GM12878 (cell line): Measurements from ENCODE around the gene MCC. TPM values are rescaled to one million over a fixed set of nuclear protein-coding genes. Genes with fewer than 3 reads are reported as not detected.

Experiments
- BCL11A ChIP-seq: IDR thresholded peaks from 2 replicates; pipeline ENCODE4 v1.6.1; 2011; ENCODE audit warnings: low read depth, low read length
- CBX3 ChIP-seq: fragments of 200-600 bp; sonication (generic); IDR thresholded peaks from 2 replicates; pipeline ENCODE4 v1.6.1; 2016; ENCODE audit warnings: low read depth, borderline replicate concordance
- HCFC1 ChIP-seq: fragments of 150-350 bp; IDR thresholded peaks from 2 replicates; pipeline ENCODE4 v1.6.1; 2014; ENCODE audit warnings: low read length
- LARP7 ChIP-seq: fragments of 450-650 bp; IDR thresholded peaks from 2 replicates; pipeline ENCODE4 v1.6.1; 2017; ENCODE audit warnings: mild to moderate bottlenecking
- MAX ChIP-seq: IDR thresholded peaks from 2 replicates; pipeline ENCODE4 v1.6.1; 2012; ENCODE audit warnings: low read depth, low read length, improper control_type of control experiment
- MEF2A ChIP-seq: IDR thresholded peaks from 2 replicates; pipeline ENCODE4 v1.6.1; 2011; ENCODE audit warnings: low read depth, mild to moderate bottlenecking, low read length, moderate library complexity; ENCODE audit not compliant: insufficient read depth
- POLR2AphosphoS2 ChIP-seq: IDR thresholded peaks from 2 replicates; pipeline ENCODE4 v1.6.1; 2011; ENCODE audit warnings: low read depth, mild to moderate bottlenecking, low read length, improper control_type of control experiment, moderate library complexity
- STAT1 ChIP-seq: fragments of 450-650 bp; conservative IDR thresholded peaks from 2 replicates; pipeline ENCODE4 v1.6.1; 2014; ENCODE audit warnings: antibody characterized with exemption, mild to moderate bottlenecking
- ZNF274 ChIP-seq: IDR thresholded peaks from one replicate; pipeline ENCODE4 v1.8.0; 2011; ENCODE audit not compliant: insufficient read length, insufficient read depth
- ZNF687 ChIP-seq: fragments of 450-650 bp; IDR thresholded peaks from 2 replicates; pipeline ENCODE4 v1.6.1; 2017; ENCODE audit warnings: mild to moderate bottlenecking, moderate library complexity
- polyA plus RNA-seq, 11 experiments: library from polyadenylated mRNA; depleted of rRNA in 4 of 11; unstranded in 6 of 11; stranded (reverse) in 5 of 11; fragments of >200 nt; fragmentation: Nextera tagmentation in 4 of 11; fragmentation: Illumina TruSeq in 1 of 11; extraction: Ambion mirVana in 4 of 11; extraction: Trizol in 1 of 11; gene quantifications; 1 replicate in 1 of 11; 2 replicates in 10 of 11; pipeline versions ENCODE4 v1.2.1 to v1.2.3, GENCODE V29; 2011 to 2016; ENCODE audit warnings: inconsistent platforms in 2 of 11, missing spikeins in 2 of 11, low read depth in 1 of 11
- total RNA-seq, 4 experiments: library from RNA; depleted of rRNA in 3 of 4; stranded (reverse); fragments of >200 nt in 3 of 4; fragmentation: Illumina TruSeq in 1 of 4; extraction: Trizol in 1 of 4; gene quantifications; 2 replicates each; pipeline versions ENCODE4 v1.2.1 to v1.2.3, GENCODE V29; 2013 to 2021
- TF ChIP-seq, protein P1 (sequence below): fragments of 450-650 bp; formaldehyde crosslinking; IDR thresholded peaks from 2 replicates; pipeline ENCODE4 v1.4.0; 2020; ENCODE audit warnings: mild to moderate bottlenecking, moderate library complexity
- TF ChIP-seq, protein P2 (sequence below): IDR thresholded peaks from 2 replicates; pipeline ENCODE4 v1.6.1; 2012; ENCODE audit warnings: improper control_type of control experiment, low read depth, low read length; ENCODE audit not compliant: insufficient replicate concordance
- TF ChIP-seq, protein P3 (sequence below): fragments of 450-650 bp; IDR thresholded peaks from 2 replicates; pipeline ENCODE4 v1.6.1; 2016; ENCODE audit warnings: mild to moderate bottlenecking

MCC gene
- total and polyA plus RNA-seq, 10 of the 15 experiments (the other 5 are each of a cell fraction or from before 2014, with no cell fraction given) = 0.03 to 0.86 (median 0.16) TPM

GRCh38 chr5:112976432-112977309 is 511.6 kb downstream of the MCC start, which contains the start of gene DCP2 (continued):
- TF ChIP-seq, protein P1, sequence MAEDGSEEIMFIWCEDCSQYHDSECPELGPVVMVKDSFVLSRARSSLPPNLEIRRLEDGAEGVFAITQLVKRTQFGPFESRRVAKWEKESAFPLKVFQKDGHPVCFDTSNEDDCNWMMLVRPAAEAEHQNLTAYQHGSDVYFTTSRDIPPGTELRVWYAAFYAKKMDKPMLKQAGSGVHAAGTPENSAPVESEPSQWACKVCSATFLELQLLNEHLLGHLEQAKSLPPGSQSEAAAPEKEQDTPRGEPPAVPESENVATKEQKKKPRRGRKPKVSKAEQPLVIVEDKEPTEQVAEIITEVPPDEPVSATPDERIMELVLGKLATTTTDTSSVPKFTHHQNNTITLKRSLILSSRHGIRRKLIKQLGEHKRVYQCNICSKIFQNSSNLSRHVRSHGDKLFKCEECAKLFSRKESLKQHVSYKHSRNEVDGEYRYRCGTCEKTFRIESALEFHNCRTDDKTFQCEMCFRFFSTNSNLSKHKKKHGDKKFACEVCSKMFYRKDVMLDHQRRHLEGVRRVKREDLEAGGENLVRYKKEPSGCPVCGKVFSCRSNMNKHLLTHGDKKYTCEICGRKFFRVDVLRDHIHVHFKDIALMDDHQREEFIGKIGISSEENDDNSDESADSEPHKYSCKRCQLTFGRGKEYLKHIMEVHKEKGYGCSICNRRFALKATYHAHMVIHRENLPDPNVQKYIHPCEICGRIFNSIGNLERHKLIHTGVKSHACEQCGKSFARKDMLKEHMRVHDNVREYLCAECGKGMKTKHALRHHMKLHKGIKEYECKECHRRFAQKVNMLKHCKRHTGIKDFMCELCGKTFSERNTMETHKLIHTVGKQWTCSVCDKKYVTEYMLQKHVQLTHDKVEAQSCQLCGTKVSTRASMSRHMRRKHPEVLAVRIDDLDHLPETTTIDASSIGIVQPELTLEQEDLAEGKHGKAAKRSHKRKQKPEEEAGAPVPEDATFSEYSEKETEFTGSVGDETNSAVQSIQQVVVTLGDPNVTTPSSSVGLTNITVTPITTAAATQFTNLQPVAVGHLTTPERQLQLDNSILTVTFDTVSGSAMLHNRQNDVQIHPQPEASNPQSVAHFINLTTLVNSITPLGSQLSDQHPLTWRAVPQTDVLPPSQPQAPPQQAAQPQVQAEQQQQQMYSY (CRISPR knock-in tag) = no peak
- TF ChIP-seq POLR2AphosphoS2 (peak; percentile 64), LARP7 (peak; percentile 84; the same call in 1 of the 2 replicates), ZNF274 (no peak), BCL11A (no peak), MAX (peak; percentile 42; the same call in 1 of the 2 replicates), CBX3 (no peak), MEF2A (no peak), STAT1 (no peak), HCFC1 (peak; percentile 36), ZNF687 (peak; percentile 11; the same call in 1 of the 2 replicates)
- TF ChIP-seq, protein P2, sequence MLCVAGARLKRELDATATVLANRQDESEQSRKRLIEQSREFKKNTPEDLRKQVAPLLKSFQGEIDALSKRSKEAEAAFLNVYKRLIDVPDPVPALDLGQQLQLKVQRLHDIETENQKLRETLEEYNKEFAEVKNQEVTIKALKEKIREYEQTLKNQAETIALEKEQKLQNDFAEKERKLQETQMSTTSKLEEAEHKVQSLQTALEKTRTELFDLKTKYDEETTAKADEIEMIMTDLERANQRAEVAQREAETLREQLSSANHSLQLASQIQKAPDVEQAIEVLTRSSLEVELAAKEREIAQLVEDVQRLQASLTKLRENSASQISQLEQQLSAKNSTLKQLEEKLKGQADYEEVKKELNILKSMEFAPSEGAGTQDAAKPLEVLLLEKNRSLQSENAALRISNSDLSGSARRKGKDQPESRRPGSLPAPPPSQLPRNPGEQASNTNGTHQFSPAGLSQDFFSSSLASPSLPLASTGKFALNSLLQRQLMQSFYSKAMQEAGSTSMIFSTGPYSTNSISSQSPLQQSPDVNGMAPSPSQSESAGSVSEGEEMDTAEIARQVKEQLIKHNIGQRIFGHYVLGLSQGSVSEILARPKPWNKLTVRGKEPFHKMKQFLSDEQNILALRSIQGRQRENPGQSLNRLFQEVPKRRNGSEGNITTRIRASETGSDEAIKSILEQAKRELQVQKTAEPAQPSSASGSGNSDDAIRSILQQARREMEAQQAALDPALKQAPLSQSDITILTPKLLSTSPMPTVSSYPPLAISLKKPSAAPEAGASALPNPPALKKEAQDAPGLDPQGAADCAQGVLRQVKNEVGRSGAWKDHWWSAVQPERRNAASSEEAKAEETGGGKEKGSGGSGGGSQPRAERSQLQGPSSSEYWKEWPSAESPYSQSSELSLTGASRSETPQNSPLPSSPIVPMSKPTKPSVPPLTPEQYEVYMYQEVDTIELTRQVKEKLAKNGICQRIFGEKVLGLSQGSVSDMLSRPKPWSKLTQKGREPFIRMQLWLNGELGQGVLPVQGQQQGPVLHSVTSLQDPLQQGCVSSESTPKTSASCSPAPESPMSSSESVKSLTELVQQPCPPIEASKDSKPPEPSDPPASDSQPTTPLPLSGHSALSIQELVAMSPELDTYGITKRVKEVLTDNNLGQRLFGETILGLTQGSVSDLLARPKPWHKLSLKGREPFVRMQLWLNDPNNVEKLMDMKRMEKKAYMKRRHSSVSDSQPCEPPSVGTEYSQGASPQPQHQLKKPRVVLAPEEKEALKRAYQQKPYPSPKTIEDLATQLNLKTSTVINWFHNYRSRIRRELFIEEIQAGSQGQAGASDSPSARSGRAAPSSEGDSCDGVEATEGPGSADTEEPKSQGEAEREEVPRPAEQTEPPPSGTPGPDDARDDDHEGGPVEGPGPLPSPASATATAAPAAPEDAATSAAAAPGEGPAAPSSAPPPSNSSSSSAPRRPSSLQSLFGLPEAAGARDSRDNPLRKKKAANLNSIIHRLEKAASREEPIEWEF = no peak
- TF ChIP-seq, protein P3, sequence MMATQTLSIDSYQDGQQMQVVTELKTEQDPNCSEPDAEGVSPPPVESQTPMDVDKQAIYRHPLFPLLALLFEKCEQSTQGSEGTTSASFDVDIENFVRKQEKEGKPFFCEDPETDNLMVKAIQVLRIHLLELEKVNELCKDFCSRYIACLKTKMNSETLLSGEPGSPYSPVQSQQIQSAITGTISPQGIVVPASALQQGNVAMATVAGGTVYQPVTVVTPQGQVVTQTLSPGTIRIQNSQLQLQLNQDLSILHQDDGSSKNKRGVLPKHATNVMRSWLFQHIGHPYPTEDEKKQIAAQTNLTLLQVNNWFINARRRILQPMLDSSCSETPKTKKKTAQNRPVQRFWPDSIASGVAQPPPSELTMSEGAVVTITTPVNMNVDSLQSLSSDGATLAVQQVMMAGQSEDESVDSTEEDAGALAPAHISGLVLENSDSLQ = peak; percentile 20; the same call in 1 of the 2 replicates
